Cardiac ventricle fibroblast (primary cell): ENCODE results near the gene RBM44. TPM values are rescaled to one million over a fixed set of nuclear protein-coding genes. Genes with fewer than 3 reads are reported as not detected.

Experiments used
- total RNA-seq: library from RNA; depleted of rRNA; stranded (reverse); fragments of >200 nt; gene quantifications from 2 replicates; pipeline ENCODE4 v1.2.3, GENCODE V29; 2015

Gene RBM44
- total RNA-seq, result 0.06 and 0.29 TPM in 2 replicates

GRCh38 chr2:237798236-237799059 is at the start of gene RBM44:
Gene RBM44 (plus strand): TSS chr2:237798779. CDS start chr2:237813610, 14,831 bp downstream.

GRCh38 chr2:237859533-237860272 is 61.1 kb downstream of the RBM44 start, which contains the start of gene RAMP1:
Gene RAMP1 (plus strand): TSS chr2:237859623. CDS start chr2:237859676, 53 bp downstream.

Other genes with a start within 250 kb of the RBM44 start
- not detected in 2 replicates for gene PRLH, start 232.2 kb upstream of the RBM44 start, total RNA-seq
- 0.34 and 0.81 TPM in 2 replicates for gene RAB17, start 208.0 kb upstream of the RBM44 start, total RNA-seq
- 30.7 and 33.2 TPM in 2 replicates for gene LRRFIP1, start 171.2 kb upstream of the RBM44 start, total RNA-seq
- 16.5 and 37.2 TPM in 2 replicates for gene RAMP1, start 60.8 kb downstream of the RBM44 start, total RNA-seq
- gene UBE2F, start 168.2 kb downstream of the RBM44 start, total RNA-seq, result 46.4 and 62.2 TPM in 2 replicates